ENCODE data around the gene MAP3K5. TPM values are rescaled to one million over a fixed set of nuclear protein-coding genes. Genes with fewer than 3 reads are reported as not detected.

MAP3K5 gene
- total RNA-seq, 1 donor from 2014 or later: 34.7 TPM

- ATAC-seq (no peak), DNase-seq (ENCODE audit: missing footprints) (no peak)
- intact Hi-C loops (cut with DNase I): no loop called here
Measured at GRCh38 chr6:136525586-136526195, 266.6 kb downstream of the MAP3K5 start.

GRCh38 chr6:136524936-136525413, 267.3 kb downstream of the MAP3K5 start:
- no peak for ATAC-seq
- intact Hi-C loops (cut with DNase I): no loop called here

GRCh38 chr6:136524339-136524935, 267.8 kb downstream of the MAP3K5 start:
- ATAC-seq (no peak), DNase-seq (ENCODE audit: missing footprints) (no peak)
- intact Hi-C loops (cut with DNase I): no loop called here

More at GRCh38 chr6:136524936-136525413, 267.3 kb downstream of the MAP3K5 start:
- DNase-seq (ENCODE audit: missing footprints): no peak

GRCh38 chr6:136523196-136523595, 269.1 kb downstream of the MAP3K5 start:
- intact Hi-C loops (cut with DNase I): no loop called here
- DNase-seq (ENCODE audit: missing footprints): no peak
- no peak for ATAC-seq

- DNase-seq (ENCODE audit: missing footprints) (no peak), ATAC-seq (no peak)
- intact Hi-C loops (cut with DNase I): no loop called here
Measured at GRCh38 chr6:136522636-136523035, 269.6 kb downstream of the MAP3K5 start.

- DNase-seq (ENCODE audit: missing footprints) (no peak), ATAC-seq (no peak)
- intact Hi-C loops (cut with DNase I): no loop called here
Measured at GRCh38 chr6:136521911-136522310, 270.4 kb downstream of the MAP3K5 start.

- ATAC-seq: no peak
- intact Hi-C loops (cut with DNase I): no loop called here
- no peak for DNase-seq (ENCODE audit: missing footprints)
Measured at GRCh38 chr6:136521427-136521826, 270.9 kb downstream of the MAP3K5 start.

GRCh38 chr6:136520517-136520916, 271.8 kb downstream of the MAP3K5 start:
- intact Hi-C loops (cut with DNase I): no loop called here
- DNase-seq (ENCODE audit: missing footprints): no peak
- no peak for ATAC-seq

- intact Hi-C loops (cut with DNase I): no loop called here
- DNase-seq (ENCODE audit: missing footprints) (no peak), ATAC-seq (no peak)
Measured at GRCh38 chr6:136517582-136517981, 274.7 kb downstream of the MAP3K5 start.

GRCh38 chr6:136517002-136517401, 275.3 kb downstream of the MAP3K5 start:
- ATAC-seq: no peak
- DNase-seq (ENCODE audit: missing footprints): no peak
- intact Hi-C loops (cut with DNase I): no loop called here

GRCh38 chr6:136514591-136514990, 277.7 kb downstream of the MAP3K5 start:
- no peak for ATAC-seq
- DNase-seq (ENCODE audit: missing footprints): no peak
- intact Hi-C loops (cut with DNase I): no loop called here

GRCh38 chr6:136511926-136512325, 280.4 kb downstream of the MAP3K5 start:
- peak; percentile 50 for ATAC-seq
- intact Hi-C loops (cut with DNase I): no loop called here
- DNase-seq (ENCODE audit: missing footprints): no peak

- DNase-seq (ENCODE audit: missing footprints) (no peak), ATAC-seq (no peak)
- intact Hi-C loops (cut with DNase I): no loop called here
Measured at GRCh38 chr6:136511397-136511796, 280.9 kb downstream of the MAP3K5 start.

GRCh38 chr6:136510782-136511181, 281.5 kb downstream of the MAP3K5 start:
- ATAC-seq: no peak
- DNase-seq (ENCODE audit: missing footprints): no peak
- intact Hi-C loops (cut with DNase I): no loop called here

- no peak for ATAC-seq
Measured at GRCh38 chr6:136510299-136510698, 282.0 kb downstream of the MAP3K5 start.

GRCh38 chr6:136508725-136509392, 283.4 kb downstream of the MAP3K5 start:
- intact Hi-C loops (cut with DNase I): no loop called here

More at GRCh38 chr6:136510299-136510698, 282.0 kb downstream of the MAP3K5 start:
- intact Hi-C loops (cut with DNase I): no loop called here
- DNase-seq (ENCODE audit: missing footprints): no peak

More at GRCh38 chr6:136508725-136509392, 283.4 kb downstream of the MAP3K5 start:
- DNase-seq (ENCODE audit: missing footprints) (no peak), ATAC-seq (no peak)

All from Right ventricle myocardium inferior (tissue), 1 donor.